ENCODE results near the gene VGLL4.

Gene VGLL4

GRCh38 chr3:11548721-11549131 lies 95.0 kb downstream of the VGLL4 start:
- DNase-seq (ENCODE audit: low spot score), result no peak

- DNase-seq (ENCODE audit: low spot score), result no peak
These were observed 96.2 kb downstream of the VGLL4 start for GRCh38 chr3:11547498-11547897.

GRCh38 chr3:11546657-11547302 lies 96.9 kb downstream of the VGLL4 start:
- no peak for DNase-seq (ENCODE audit: low spot score)

GRCh38 chr3:11545186-11545851 lies 98.4 kb downstream of the VGLL4 start:
- no peak for DNase-seq (ENCODE audit: low spot score)

GRCh38 chr3:11544412-11545181 lies 99.1 kb downstream of the VGLL4 start:
- no peak for DNase-seq (ENCODE audit: low spot score)

GRCh38 chr3:11543948-11544387 lies 99.7 kb downstream of the VGLL4 start:
- no peak for DNase-seq (ENCODE audit: low spot score)

GRCh38 chr3:11543141-11543947 lies 100.4 kb downstream of the VGLL4 start:
- no peak for DNase-seq (ENCODE audit: low spot score)

- DNase-seq (ENCODE audit: low spot score), result no peak
These were observed 101.2 kb downstream of the VGLL4 start for GRCh38 chr3:11542551-11542950.

- no peak for DNase-seq (ENCODE audit: low spot score)
These were observed 102.1 kb downstream of the VGLL4 start for GRCh38 chr3:11541321-11542303.

GRCh38 chr3:11539677-11540076 lies 104.0 kb downstream of the VGLL4 start:
- DNase-seq (ENCODE audit: low spot score), result no peak

- no peak for DNase-seq (ENCODE audit: low spot score)
These were observed 104.5 kb downstream of the VGLL4 start for GRCh38 chr3:11539218-11539617.

GRCh38 chr3:11538581-11538980 lies 105.1 kb downstream of the VGLL4 start:
- no peak for DNase-seq (ENCODE audit: low spot score)

GRCh38 chr3:11536936-11537612 lies 106.6 kb downstream of the VGLL4 start:
- no peak for DNase-seq (ENCODE audit: low spot score)

GRCh38 chr3:11536132-11536935 lies 107.4 kb downstream of the VGLL4 start:
- DNase-seq (ENCODE audit: low spot score), result no peak

GRCh38 chr3:11535243-11535960 lies 108.3 kb downstream of the VGLL4 start:
- no peak for DNase-seq (ENCODE audit: low spot score)

GRCh38 chr3:11534793-11535101 lies 109.0 kb downstream of the VGLL4 start:
- DNase-seq (ENCODE audit: low spot score), result no peak

- DNase-seq (ENCODE audit: low spot score), result no peak
These were observed 109.5 kb downstream of the VGLL4 start for GRCh38 chr3:11534011-11534792.

- no peak for DNase-seq (ENCODE audit: low spot score)
These were observed 110.8 kb downstream of the VGLL4 start for GRCh38 chr3:11532931-11533391.

Data from D341Med (cell line).